GM12801 (cell line): ENCODE measurements around the gene SH3TC1.

Experiments used
- CTCF ChIP-seq: IDR thresholded peaks from one replicate; pipeline ENCODE4 v1.5.1; 2011; ENCODE audit warnings: control low read depth; ENCODE audit not compliant: insufficient read length; ENCODE audit errors: extremely low read depth

SH3TC1 gene

GRCh38 chr4:8235686-8236085 lies 36.6 kb downstream of the SH3TC1 start:
- no peak for TF ChIP-seq CTCF

- no peak for TF ChIP-seq CTCF
Measured at GRCh38 chr4:8236106-8236919, 37.2 kb downstream of the SH3TC1 start.

GRCh38 chr4:8236920-8237195 lies 37.8 kb downstream of the SH3TC1 start:
- no peak for TF ChIP-seq CTCF

GRCh38 chr4:8237256-8237989 lies 38.3 kb downstream of the SH3TC1 start:
- no peak for TF ChIP-seq CTCF

GRCh38 chr4:8238036-8238511 lies 39.0 kb downstream of the SH3TC1 start:
- TF ChIP-seq CTCF, result no peak

GRCh38 chr4:8238515-8239053 lies 39.5 kb downstream of the SH3TC1 start:
- TF ChIP-seq CTCF, result no peak

GRCh38 chr4:8239226-8239625 lies 40.1 kb downstream of the SH3TC1 start:
- no peak for TF ChIP-seq CTCF
